ENCODE measurements around the gene LRATD1.
A peak's percentile ranks its signal among the peaks of the same experiment; 100 is the strongest.

Gene LRATD1

DNA sequence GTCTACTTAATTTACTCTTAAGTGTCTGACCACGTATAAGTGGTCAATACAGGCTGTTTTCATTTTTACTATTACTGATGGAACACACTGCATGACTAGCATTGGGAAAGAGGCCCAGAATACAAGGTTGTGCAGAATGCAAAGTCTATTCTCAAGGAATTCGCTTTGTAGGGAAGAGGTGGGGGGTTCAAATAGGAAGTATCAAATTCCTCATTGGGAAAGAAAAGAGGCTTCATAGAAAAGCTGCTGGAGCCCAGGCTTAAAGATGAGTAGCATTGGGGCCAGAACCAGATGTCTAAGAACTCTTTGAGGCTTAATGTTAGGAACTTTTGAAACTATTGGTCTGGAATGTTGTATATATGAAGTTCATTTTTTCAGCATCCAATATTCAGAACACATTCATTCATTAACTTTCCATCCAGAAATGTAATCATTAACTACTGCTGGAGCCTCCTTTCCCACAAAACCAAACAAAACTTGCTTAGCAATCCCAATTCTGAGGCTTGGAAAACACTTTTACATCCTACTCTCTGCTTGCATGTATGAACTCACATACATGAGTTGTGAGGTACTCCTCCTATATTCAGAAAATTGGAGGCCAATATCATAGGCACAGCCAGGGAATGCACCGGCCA lies 994 bp upstream of the LRATD1 start:
- DNase-seq (ENCODE audit: low read depth): no peak
- no peak overlapping the region for H3K4me3 ChIP-seq (replicated peaks; ENCODE audit: low read depth, low read length)
- TF ChIP-seq, protein P1, sequence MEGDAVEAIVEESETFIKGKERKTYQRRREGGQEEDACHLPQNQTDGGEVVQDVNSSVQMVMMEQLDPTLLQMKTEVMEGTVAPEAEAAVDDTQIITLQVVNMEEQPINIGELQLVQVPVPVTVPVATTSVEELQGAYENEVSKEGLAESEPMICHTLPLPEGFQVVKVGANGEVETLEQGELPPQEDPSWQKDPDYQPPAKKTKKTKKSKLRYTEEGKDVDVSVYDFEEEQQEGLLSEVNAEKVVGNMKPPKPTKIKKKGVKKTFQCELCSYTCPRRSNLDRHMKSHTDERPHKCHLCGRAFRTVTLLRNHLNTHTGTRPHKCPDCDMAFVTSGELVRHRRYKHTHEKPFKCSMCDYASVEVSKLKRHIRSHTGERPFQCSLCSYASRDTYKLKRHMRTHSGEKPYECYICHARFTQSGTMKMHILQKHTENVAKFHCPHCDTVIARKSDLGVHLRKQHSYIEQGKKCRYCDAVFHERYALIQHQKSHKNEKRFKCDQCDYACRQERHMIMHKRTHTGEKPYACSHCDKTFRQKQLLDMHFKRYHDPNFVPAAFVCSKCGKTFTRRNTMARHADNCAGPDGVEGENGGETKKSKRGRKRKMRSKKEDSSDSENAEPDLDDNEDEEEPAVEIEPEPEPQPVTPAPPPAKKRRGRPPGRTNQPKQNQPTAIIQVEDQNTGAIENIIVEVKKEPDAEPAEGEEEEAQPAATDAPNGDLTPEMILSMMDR (IDR thresholded peaks at IDR 0.05; ENCODE audit: low read length, missing control alignments): no peak

GRCh38 chr2:14633061-14633460 lies 544 bp downstream of the LRATD1 start:
- no peak overlapping the region for H3K4me3 ChIP-seq (replicated peaks; ENCODE audit: low read depth, low read length)
- DNase-seq (ENCODE audit: low read depth): no peak
- TF ChIP-seq, protein P1 (IDR thresholded peaks at IDR 0.05; ENCODE audit: low read length, missing control alignments): no peak

- H3K4me3 ChIP-seq (replicated peaks; ENCODE audit: low read depth, low read length): no peak overlapping the region
- TF ChIP-seq, protein P1 (IDR thresholded peaks at IDR 0.05; ENCODE audit: low read length, missing control alignments): no peak
Measured at GRCh38 chr2:14633461-14634181, 1.1 kb downstream of the LRATD1 start.

DNA sequence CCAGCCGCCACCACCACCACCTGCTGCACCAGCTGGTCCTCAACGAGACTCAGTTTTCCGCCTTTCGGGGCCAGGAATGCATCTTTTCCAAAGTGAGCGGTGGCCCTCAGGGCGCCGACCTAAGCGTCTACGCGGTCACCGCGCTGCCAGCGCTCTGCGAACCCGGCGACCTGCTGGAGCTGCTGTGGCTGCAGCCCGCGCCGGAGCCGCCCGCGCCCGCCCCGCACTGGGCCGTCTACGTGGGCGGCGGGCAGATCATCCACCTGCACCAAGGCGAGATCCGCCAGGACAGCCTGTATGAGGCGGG lies 1.6 kb downstream of the LRATD1 start:
- no peak for DNase-seq (ENCODE audit: low read depth)
- H3K4me3 ChIP-seq (replicated peaks; ENCODE audit: low read depth, low read length): no peak overlapping the region
- TF ChIP-seq, protein P1 (IDR thresholded peaks at IDR 0.05; ENCODE audit: low read length, missing control alignments): no peak

More at GRCh38 chr2:14633461-14634181, 1.1 kb downstream of the LRATD1 start:
- DNase-seq (ENCODE audit: low read depth): no peak

DNA sequence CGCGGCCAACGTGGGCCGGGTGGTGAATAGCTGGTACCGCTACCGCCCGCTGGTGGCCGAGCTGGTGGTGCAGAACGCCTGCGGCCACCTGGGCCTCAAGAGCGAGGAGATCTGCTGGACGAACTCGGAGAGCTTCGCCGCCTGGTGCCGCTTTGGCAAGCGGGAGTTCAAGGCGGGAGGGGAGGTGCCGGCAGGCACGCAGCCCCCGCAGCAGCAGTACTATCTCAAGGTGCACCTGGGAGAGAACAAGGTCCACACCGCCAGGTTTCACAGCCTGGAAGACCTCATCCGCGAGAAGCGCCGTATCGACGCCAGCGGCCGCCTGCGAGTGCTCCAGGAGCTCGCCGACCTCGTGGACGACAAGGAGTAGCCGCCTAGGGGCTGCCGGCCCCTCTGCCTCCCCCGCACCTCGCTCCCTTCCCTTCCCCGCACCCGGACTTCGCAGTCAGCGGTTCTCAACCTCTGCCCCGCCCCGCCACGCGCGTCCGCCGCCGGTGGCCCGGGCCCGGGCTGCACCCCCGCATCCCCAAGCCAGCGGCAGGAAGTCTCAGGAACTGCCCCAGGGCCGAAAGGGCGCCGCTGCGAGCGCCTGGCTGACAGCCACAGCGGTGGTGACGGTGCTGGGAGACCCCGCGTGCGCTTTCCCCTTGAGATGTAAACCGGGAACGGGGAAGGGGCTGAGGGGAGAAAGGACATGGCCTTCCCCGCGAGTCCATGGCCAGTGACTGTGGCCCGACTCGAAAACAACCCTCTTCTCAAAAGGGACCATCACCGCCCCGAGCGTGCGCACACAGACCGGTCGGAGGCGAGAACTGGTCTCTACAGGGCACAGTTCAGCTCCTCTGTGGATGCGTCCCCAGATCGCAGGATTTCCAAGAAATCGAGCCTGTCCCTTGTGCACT lies 2.2 kb downstream of the LRATD1 start:
- TF ChIP-seq, protein P1 (IDR thresholded peaks at IDR 0.05; ENCODE audit: low read length, missing control alignments): peak; percentile 43
- peak; percentile 44 for DNase-seq (ENCODE audit: low read depth)
- peak overlapping the region; percentile 23 for H3K4me3 ChIP-seq (replicated peaks; ENCODE audit: low read depth, low read length)

DNA sequence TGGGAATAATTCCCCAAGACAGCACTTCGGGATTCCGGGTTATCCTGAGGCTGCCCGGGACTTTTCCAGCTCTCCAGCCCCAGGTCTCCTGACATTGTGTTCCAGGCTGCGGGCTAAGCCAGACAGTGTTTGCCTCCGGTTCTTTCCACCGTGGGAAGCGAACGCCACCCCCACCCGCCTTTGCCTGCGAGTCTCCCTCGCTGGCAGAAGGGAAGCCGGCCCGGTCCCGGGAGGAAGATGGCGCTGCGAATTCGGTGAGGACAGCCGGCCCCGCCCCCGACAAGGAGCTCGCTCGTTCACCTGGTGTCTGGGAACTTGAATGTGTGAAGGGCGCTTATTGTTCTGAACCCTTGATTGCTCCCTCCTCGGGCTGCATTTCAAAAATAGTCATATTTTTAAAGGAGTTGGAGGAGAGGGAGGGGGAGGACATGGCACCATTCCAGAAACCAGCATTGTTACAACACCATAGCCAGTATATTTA lies 2.9 kb downstream of the LRATD1 start:
- H3K4me3 ChIP-seq (replicated peaks; ENCODE audit: low read depth, low read length): peak overlapping the region; percentile 23
- DNase-seq (ENCODE audit: low read depth): peak; percentile 52
- TF ChIP-seq, protein P1 (IDR thresholded peaks at IDR 0.05; ENCODE audit: low read length, missing control alignments): no peak

Data from fibroblast of pulmonary artery (primary cell).